Bronchial epithelial cell (primary cell): ENCODE results near the gene MCL1. TPM values are rescaled to one million over a fixed set of nuclear protein-coding genes. Genes with fewer than 3 reads are reported as not detected.
A peak's percentile ranks its signal among the peaks of the same experiment; 100 is the strongest.

Experiments used
- DNase-seq: peaks from one replicate; pipeline ENCODE4 v3.0.0-alpha.2; 2010; ENCODE audit warnings: low read depth
- FAIRE-seq: peaks from 2 replicates; lab custom pipeline; 2011; peaks lifted over from hg19 to GRCh38; lab: Jason Lieb, UNC
- H3K27me3 ChIP-seq: 2 replicates; pipeline ENCODE4 v1.5.1; 2011; ENCODE audit warnings: low read length; ENCODE audit not compliant: control insufficient read depth, insufficient read depth
- H3K36me3 ChIP-seq: 2 replicates; pipeline ENCODE4 v1.5.1; 2011; ENCODE audit warnings: low read length; ENCODE audit not compliant: control insufficient read depth, insufficient read depth
- H3K4me3 ChIP-seq: 2 replicates; pipeline ENCODE4 v1.5.1; 2011; ENCODE audit warnings: mild to moderate bottlenecking, low read depth, low read length, control low read depth
- CTCF ChIP-seq: IDR thresholded peaks from 2 replicates; pipeline ENCODE4 v1.5.1; 2011; ENCODE audit warnings: mild to moderate bottlenecking, moderate library complexity, low read length, control low read depth, inconsistent platforms; ENCODE audit not compliant: insufficient read depth, severe bottlenecking
- total RNA-seq: library from RNA; depleted of rRNA; stranded (reverse); fragments of >200 nt; gene quantifications from 2 replicates; pipeline ENCODE4 v1.2.1, GENCODE V29; 2014

MCL1 gene
- total RNA-seq, 1 donor from 2014 or later, result 280 TPM

- no peaks in the 10 kb centered on the region for H3K27me3 ChIP-seq
- H3K36me3 ChIP-seq, result peaks cover 9% of the 10 kb centered on the region
- no peak overlapping the region for H3K4me3 ChIP-seq
- FAIRE-seq (no peak), DNase-seq (no peak)
- TF ChIP-seq CTCF, result no peak
These were observed 25.9 kb downstream of the MCL1 start for GRCh38 chr1:150553392-150554085.

- DNase-seq, result no peak
- FAIRE-seq, result no peak
These were observed 26.5 kb downstream of the MCL1 start for GRCh38 chr1:150552911-150553289.

GRCh38 chr1:150552128-150552910 lies 27.1 kb downstream of the MCL1 start:
- no peak for FAIRE-seq
- peaks cover 7% of the 10 kb centered on the region for H3K36me3 ChIP-seq
- no peak for TF ChIP-seq CTCF
- H3K27me3 ChIP-seq, result no peaks in the 10 kb centered on the region
- peak; percentile 87 for DNase-seq
- no peak overlapping the region for H3K4me3 ChIP-seq

More at GRCh38 chr1:150552911-150553289, 26.5 kb downstream of the MCL1 start:
- TF ChIP-seq CTCF, result no peak
- Histone ChIP-seq H3K27me3 (no peaks in the 10 kb centered on the region), H3K36me3 (peaks cover 7% of the 10 kb centered on the region), H3K4me3 (no peak overlapping the region)

- no peak for DNase-seq
These were observed 27.7 kb downstream of the MCL1 start for GRCh38 chr1:150551784-150552127.

GRCh38 chr1:150551051-150551783 lies 28.2 kb downstream of the MCL1 start:
- Histone ChIP-seq H3K27me3 (no peaks in the 10 kb centered on the region), H3K4me3 (no peak overlapping the region), H3K36me3 (peaks cover 4% of the 10 kb centered on the region)
- DNase-seq (no peak), FAIRE-seq (no peak)
- TF ChIP-seq CTCF, result no peak

More at GRCh38 chr1:150551784-150552127, 27.7 kb downstream of the MCL1 start:
- no peaks in the 10 kb centered on the region for H3K27me3 ChIP-seq
- peaks cover 4% of the 10 kb centered on the region for H3K36me3 ChIP-seq
- no peak for TF ChIP-seq CTCF
- H3K4me3 ChIP-seq, result no peak overlapping the region
- FAIRE-seq, result no peak
